Measurements from ENCODE around the gene ATP2C2.

Gene ATP2C2

GRCh38 chr16:84460406-84461028 lies 92.2 kb downstream of the ATP2C2 start:
- DNase-seq: no peak
- no peak overlapping the region for H4K91ac ChIP-seq (ENCODE audit: low read length)
- H2BK5ac ChIP-seq (ENCODE audit: low read depth, low read length, poor library complexity, severe bottlenecking): no peak overlapping the region
- H3K4ac ChIP-seq (ENCODE audit: low read depth in 1 of 2, low read length in 2 of 2): no peak overlapping the region
- no peak overlapping the region for H2BK12ac ChIP-seq (ENCODE audit: low read length in 2 of 2)
- no peak overlapping the region for H3K18ac ChIP-seq (ENCODE audit: low read depth in 1 of 2, low read length in 2 of 2)
- no peak overlapping the region for H3K14ac ChIP-seq (ENCODE audit: low read length in 2 of 2)
- 88% methylated on average over 20 of the region's 20 CpGs for WGBS
- H2AK5ac ChIP-seq (ENCODE audit: low read length, severe bottlenecking): no peak overlapping the region
- no peak overlapping the region for H3K4me2 ChIP-seq (ENCODE audit: low read length, poor library complexity, severe bottlenecking)
- no peak overlapping the region for H3K23ac ChIP-seq (ENCODE audit: low read length in 2 of 2)
- no peaks in the 10 kb centered on the region for H3K27me3 ChIP-seq (ENCODE audit: control insufficient read depth in 1 of 2, insufficient read depth in 1 of 2, low read length in 2 of 2)
- no peak overlapping the region for H2BK15ac ChIP-seq (ENCODE audit: low read depth, poor library complexity, severe bottlenecking)
- H3K4me3 ChIP-seq (ENCODE audit: insufficient read depth in 1 of 2, low read depth in 1 of 2, low read length in 2 of 2): no peak overlapping the region
- no peaks in the 10 kb centered on the region for H3K9me3 ChIP-seq (ENCODE audit: control insufficient read depth, low read length)
- no peak overlapping the region for H4K8ac ChIP-seq (ENCODE audit: low read length)
- peaks cover 33 to 63% of the 10 kb centered on the region in 2 experiments for H3K36me3 ChIP-seq (ENCODE audit: control insufficient read depth in 1 of 2, insufficient read depth in 2 of 2, low read depth in 1 of 2, low read length in 2 of 2)
- no peak overlapping the region for H2AFZ ChIP-seq (ENCODE audit: low read depth, low read length)
- no peak overlapping the region for H2BK120ac ChIP-seq (ENCODE audit: low read depth, low read length)
- no peaks in the 10 kb centered on the region for H3K4me1 ChIP-seq (ENCODE audit: control insufficient read depth, insufficient read depth, low read depth, low read length)
- H3K79me1 ChIP-seq (replicated peaks; ENCODE audit: low read length, poor library complexity, severe bottlenecking): peaks cover 10% of the 10 kb centered on the region
- H3K27ac ChIP-seq (ENCODE audit: low read length, poor library complexity, severe bottlenecking): no peak overlapping the region
- no peak overlapping the region for H3K9ac ChIP-seq (ENCODE audit: low read length)

GRCh38 chr16:84461029-84461412 lies 92.7 kb downstream of the ATP2C2 start:
- Histone ChIP-seq H3K9ac (ENCODE audit: low read length) (no peak overlapping the region), H3K27ac (ENCODE audit: low read length, poor library complexity, severe bottlenecking) (no peak overlapping the region), H3K27me3 (ENCODE audit: control insufficient read depth in 1 of 2, insufficient read depth in 1 of 2, low read length in 2 of 2) (no peaks in the 10 kb centered on the region), H3K36me3 (ENCODE audit: control insufficient read depth in 1 of 2, insufficient read depth in 2 of 2, low read depth in 1 of 2, low read length in 2 of 2) (peaks cover 38 to 63% of the 10 kb centered on the region in 2 experiments), H3K4ac (ENCODE audit: low read depth in 1 of 2, low read length in 2 of 2) (no peak overlapping the region), H2AK5ac (ENCODE audit: low read length, severe bottlenecking) (no peak overlapping the region), H2BK12ac (ENCODE audit: low read length in 2 of 2) (no peak overlapping the region), H2BK5ac (ENCODE audit: low read depth, low read length, poor library complexity, severe bottlenecking) (no peak overlapping the region), H4K8ac (ENCODE audit: low read length) (no peak overlapping the region), H3K9me3 (ENCODE audit: control insufficient read depth, low read length) (no peaks in the 10 kb centered on the region), H3K79me1 (replicated peaks; ENCODE audit: low read length, poor library complexity, severe bottlenecking) (peaks cover 10% of the 10 kb centered on the region), H2BK120ac (ENCODE audit: low read depth, low read length) (no peak overlapping the region), H3K23ac (ENCODE audit: low read length in 2 of 2) (no peak overlapping the region), H3K14ac (ENCODE audit: low read length in 2 of 2) (no peak overlapping the region), H3K18ac (ENCODE audit: low read depth in 1 of 2, low read length in 2 of 2) (no peak overlapping the region), H2AFZ (ENCODE audit: low read depth, low read length) (no peak overlapping the region), H3K4me1 (ENCODE audit: control insufficient read depth, insufficient read depth, low read depth, low read length) (no peaks in the 10 kb centered on the region), H2BK15ac (ENCODE audit: low read depth, poor library complexity, severe bottlenecking) (no peak overlapping the region), H4K91ac (ENCODE audit: low read length) (no peak overlapping the region), H3K4me3 (ENCODE audit: insufficient read depth in 1 of 2, low read depth in 1 of 2, low read length in 2 of 2) (no peak overlapping the region), H3K4me2 (ENCODE audit: low read length, poor library complexity, severe bottlenecking) (no peak overlapping the region)
- no peak for DNase-seq
- WGBS: 88% methylated on average over 8 of the region's 8 CpGs

- no peak overlapping the region for H2BK15ac ChIP-seq (ENCODE audit: low read depth, poor library complexity, severe bottlenecking)
- H3K9ac ChIP-seq (ENCODE audit: low read length): no peak overlapping the region
- H3K14ac ChIP-seq (ENCODE audit: low read length in 2 of 2): no peak overlapping the region
- H3K4me1 ChIP-seq (ENCODE audit: control insufficient read depth, insufficient read depth, low read depth, low read length): no peaks in the 10 kb centered on the region
- H3K4ac ChIP-seq (ENCODE audit: low read depth in 1 of 2, low read length in 2 of 2): no peak overlapping the region
- no peak overlapping the region for H3K27ac ChIP-seq (ENCODE audit: low read length, poor library complexity, severe bottlenecking)
- 92% methylated on average over 30 of the region's 30 CpGs for WGBS
- H2BK12ac ChIP-seq (ENCODE audit: low read length in 2 of 2): no peak overlapping the region
- no peak for DNase-seq
- H2BK5ac ChIP-seq (ENCODE audit: low read depth, low read length, poor library complexity, severe bottlenecking): no peak overlapping the region
- no peak overlapping the region for H3K18ac ChIP-seq (ENCODE audit: low read depth in 1 of 2, low read length in 2 of 2)
- H3K4me2 ChIP-seq (ENCODE audit: low read length, poor library complexity, severe bottlenecking): no peak overlapping the region
- peaks cover 10% of the 10 kb centered on the region for H3K79me1 ChIP-seq (replicated peaks; ENCODE audit: low read length, poor library complexity, severe bottlenecking)
- no peak overlapping the region for H4K8ac ChIP-seq (ENCODE audit: low read length)
- H2AFZ ChIP-seq (ENCODE audit: low read depth, low read length): no peak overlapping the region
- H3K36me3 ChIP-seq (ENCODE audit: control insufficient read depth in 1 of 2, insufficient read depth in 2 of 2, low read depth in 1 of 2, low read length in 2 of 2): peaks cover 43 to 63% of the 10 kb centered on the region in 2 experiments
- H2AK5ac ChIP-seq (ENCODE audit: low read length, severe bottlenecking): no peak overlapping the region
- H3K9me3 ChIP-seq (ENCODE audit: control insufficient read depth, low read length): peaks cover 1% of the 10 kb centered on the region
- no peak overlapping the region for H2BK120ac ChIP-seq (ENCODE audit: low read depth, low read length)
- H3K27me3 ChIP-seq (ENCODE audit: control insufficient read depth in 1 of 2, insufficient read depth in 1 of 2, low read length in 2 of 2): no peaks in the 10 kb centered on the region
- H3K4me3 ChIP-seq (ENCODE audit: insufficient read depth in 1 of 2, low read depth in 1 of 2, low read length in 2 of 2): no peak overlapping the region
- no peak overlapping the region for H4K91ac ChIP-seq (ENCODE audit: low read length)
- no peak overlapping the region for H3K23ac ChIP-seq (ENCODE audit: low read length in 2 of 2)
Observed at GRCh38 chr16:84461413-84462295, 93.3 kb downstream of the ATP2C2 start.
